GM19328 (cell line): Measurements from ENCODE around the gene ZSWIM5.

Experiments
- ATAC-seq: cut with Tn5 transposase; IDR thresholded peaks from one replicate; pipeline ENCODE4 v1.9.1; 2021; ENCODE audit warnings: mild to moderate bottlenecking, moderate library complexity; ENCODE audit not compliant: unreplicated experiment

Gene ZSWIM5

GRCh38 chr1:45035631-45036301 lies 170.6 kb downstream of the ZSWIM5 start:
- ATAC-seq: no peak

DNA sequence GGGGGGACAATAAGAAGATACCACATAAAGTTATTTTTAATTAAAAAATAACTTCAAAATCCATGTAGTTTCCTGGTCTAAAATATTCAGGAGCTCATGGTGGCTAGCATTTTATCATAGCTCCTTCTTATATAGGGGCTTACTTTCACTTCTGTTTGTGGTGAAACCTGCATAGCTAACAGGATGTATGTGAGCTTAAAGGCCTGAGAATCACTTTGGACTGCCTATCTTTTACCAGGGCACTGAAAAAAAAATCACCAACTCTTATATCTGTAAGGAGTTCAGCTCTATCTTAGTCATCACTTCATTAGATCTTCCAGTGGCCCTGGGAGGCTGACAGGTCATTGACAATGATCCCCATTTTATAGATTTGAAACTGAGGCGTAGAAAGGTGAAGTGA lies 173.0 kb downstream of the ZSWIM5 start:
- no peak for ATAC-seq

DNA sequence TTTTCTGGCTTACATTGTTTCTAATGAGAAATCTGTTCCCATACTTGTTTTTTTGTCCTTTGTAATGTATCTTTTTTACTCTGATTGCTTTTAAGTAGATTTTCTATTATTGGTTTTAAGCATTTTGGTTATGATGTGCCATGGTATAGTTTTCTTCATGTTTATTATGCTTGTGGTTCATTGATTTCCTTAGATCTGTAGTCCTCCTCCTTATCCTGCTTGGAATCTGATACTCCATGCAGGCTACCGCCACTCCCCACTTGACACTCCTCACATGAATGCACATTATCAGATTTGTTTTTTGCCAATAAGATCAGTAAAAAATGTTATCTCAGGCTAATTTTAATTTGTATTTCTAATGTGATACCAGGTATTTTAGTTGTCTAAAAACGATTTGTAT lies 173.6 kb downstream of the ZSWIM5 start:
- ATAC-seq: no peak

GRCh38 chr1:45026446-45026845 lies 180.0 kb downstream of the ZSWIM5 start:
- ATAC-seq: no peak

- no peak for ATAC-seq
Measured at GRCh38 chr1:45023663-45024062, 182.7 kb downstream of the ZSWIM5 start.

DNA sequence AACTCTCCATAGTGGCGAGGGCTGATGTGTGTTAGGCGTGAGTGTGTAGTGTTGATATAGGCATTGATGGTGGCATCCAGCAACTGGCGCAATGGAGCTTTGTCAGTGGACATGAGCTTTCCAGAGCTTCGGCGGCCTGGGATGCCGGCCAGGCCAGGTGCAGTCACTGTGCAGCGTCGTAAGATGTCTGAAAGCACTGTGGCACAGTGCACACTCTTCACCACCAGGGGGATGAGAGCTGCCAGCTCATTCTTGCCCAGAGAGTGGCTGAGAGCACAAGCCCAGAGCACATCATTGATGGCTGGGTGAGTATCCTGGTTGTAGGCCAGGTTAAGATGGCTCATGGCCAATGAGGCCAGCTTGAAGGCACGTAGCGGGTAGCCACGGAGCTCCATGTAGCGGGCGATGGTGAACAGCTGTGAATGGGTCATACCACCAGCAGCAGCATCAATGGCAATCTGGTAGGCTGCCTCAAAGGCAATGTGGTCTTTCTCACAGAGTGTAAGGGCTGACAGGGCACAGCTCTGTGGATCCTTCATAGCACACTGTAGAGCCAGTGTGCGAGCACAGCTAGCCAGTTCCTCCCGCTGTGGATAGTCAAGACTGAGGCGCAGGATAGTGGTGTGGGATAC lies 187.7 kb downstream of the ZSWIM5 start:
- ATAC-seq: peak; percentile 58

DNA sequence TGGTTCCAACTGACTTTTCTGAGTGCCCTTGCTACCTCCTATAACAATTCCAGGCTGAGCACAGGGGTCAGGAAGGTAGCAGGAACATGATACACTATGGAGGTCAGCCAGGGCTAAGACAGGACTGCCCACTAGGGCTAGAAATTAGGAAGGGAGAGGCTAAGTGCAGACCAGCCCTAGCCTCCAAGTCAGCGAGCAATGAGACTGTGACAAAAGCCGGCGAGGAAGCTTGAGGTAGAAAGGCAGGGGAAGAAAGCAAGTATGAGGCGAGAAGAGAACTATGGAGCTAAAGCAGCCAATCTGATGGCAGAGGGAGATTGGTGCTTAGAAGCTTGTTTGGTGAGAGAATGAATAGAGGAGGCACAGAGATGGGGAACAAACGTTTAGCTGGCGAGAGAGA lies 189.6 kb downstream of the ZSWIM5 start:
- no peak for ATAC-seq

DNA sequence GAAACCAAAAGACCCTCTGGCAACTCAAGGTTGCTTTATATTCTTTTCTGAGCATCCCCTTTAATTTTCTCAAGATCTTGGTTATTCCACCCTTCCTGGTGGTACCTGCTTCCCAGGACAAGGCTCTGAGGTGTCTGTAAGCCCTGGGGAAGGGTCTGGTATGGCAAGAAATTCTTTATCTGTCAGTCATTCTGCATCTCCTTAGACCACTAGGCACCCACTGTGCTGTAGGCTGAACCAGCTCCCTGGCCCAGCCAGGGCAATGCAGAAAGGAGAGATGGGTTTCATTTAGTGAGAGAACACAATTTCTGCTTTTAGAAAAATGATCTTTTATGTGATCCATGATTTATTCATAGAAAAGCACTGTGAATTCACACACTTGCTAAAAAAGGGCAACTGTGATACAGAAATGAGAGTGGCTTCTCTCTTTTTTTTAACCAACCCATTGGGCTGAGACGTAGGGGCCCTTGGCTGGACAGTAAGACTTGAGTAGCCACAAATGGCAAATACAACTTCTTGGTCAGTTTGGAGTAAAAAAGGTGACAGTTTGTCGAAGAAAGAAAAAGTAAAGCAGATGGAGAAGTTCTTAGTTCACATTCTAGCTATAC lies 190.2 kb downstream of the ZSWIM5 start:
- ATAC-seq: no peak

GRCh38 chr1:45015683-45016082 lies 190.7 kb downstream of the ZSWIM5 start:
- no peak for ATAC-seq

DNA sequence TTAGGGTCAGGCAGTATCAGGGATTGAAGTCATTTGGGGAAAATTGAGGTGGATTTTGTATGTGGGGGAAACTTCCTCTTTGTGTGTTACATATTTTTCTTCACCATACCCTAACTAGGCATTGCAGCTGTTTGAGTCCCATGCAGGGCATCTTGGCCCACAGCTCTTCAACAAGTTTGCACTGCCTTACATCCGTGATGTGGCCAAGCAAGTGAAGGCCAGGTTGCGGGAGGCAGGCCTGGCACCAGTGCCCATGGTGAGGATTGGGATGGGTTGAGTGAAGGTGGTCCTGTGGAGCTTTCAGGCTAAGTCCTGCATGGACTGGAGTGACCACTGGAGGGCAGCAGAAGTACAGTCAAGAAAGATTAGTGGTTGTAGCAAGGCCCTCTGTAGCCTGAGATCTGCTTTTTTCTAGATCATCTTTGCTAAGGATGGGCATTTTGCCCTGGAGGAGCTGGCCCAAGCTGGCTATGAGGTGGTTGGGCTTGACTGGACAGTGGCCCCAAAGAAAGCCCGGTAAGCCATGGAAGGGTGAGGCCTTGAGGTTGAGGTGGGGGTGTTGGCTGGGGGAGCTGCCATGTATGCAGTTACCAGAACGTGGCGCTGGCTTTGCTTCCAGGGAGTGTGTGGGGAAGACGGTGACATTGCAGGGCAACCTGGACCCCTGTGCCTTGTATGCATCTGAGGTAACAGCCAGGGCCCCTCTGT lies 191.9 kb downstream of the ZSWIM5 start:
- ATAC-seq: no peak

DNA sequence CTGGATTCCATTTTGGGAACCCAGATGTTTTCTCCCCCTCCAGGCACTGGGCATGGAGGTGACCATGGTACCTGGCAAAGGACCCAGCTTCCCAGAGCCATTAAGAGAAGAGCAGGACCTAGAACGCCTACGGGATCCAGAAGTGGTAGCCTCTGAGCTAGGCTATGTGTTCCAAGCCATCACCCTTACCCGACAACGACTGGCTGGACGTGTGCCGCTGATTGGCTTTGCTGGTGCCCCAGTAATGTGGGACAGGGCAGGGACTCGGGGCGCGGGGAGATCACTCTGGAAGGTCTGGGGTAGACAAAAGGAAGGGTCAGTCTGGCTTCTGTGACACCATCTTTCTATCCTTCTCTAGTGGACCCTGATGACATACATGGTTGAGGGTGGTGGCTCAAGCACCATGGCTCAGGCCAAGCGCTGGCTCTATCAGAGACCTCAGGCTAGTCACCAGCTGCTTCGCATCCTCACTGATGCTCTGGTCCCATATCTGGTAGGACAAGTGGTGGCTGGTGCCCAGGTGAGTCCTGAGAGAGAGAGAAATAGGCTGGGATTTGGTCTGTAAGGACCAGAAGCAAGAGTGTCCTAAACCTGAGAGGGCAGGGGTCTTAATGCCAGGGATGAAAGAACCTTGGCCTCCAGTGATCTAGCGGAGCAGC lies 192.7 kb downstream of the ZSWIM5 start:
- no peak for ATAC-seq

- no peak for ATAC-seq
Measured at GRCh38 chr1:45012639-45013278, 193.6 kb downstream of the ZSWIM5 start.

GRCh38 chr1:45011837-45012638 lies 194.4 kb downstream of the ZSWIM5 start, which contains the start of gene UROD:
Gene UROD, plus strand, starts transcription at chr1:45012254. Its CDS starts 12 bp downstream, at chr1:45012266.
- ATAC-seq: no peak

DNA sequence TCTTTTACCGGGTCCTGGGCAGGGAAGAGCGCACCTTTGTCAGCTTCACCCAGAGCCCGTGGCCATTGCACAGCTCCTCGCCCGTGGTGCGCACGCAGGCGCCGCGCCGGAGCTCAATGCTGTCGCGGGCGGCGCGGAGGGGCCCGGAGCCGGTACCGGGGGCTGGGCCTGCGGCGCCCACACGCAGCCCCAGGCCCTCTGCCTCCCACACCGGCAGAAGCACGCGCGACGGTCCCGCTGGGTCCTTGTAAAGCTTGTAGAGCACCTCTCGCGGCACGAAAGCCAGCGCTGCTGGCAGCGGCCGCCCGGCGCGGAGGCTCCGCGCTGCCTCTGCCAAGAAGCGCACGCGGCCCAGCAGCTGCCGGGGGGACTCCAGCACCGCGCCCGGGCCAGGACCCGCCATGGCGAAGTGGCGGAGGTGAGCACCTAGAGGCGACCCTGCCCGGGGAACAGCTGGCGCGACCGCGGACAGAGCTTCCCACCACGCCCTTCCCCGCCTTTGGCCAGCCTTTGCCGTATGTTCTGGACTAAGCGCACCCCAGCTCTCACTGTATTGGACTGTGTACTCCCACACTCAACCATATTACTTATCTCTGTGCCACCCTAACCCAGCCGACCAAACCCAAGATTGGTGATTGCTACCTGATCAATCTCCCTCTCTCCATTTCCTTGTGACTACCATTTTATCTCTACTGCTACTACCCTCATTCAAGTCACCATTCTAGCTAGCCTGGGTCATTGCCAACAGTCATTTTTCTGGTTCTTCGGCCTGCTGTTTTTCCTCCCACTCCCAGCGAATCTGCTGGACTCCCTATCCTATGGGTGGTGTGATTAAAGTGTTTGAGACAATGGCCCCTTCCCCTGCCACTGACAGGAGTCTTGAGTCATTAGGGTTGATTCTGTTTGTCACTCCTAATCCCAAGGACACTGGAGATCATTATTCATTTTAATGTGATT lies 195.3 kb downstream of the ZSWIM5 start, which contains the start of gene HECTD3:
Gene HECTD3, minus strand, starts transcription at position 470 of the 957 bp plus-strand sequence. Its CDS starts 67 bp downstream, at position 403.
- peak; percentile 69 for ATAC-seq

- ATAC-seq: no peak
Measured at GRCh38 chr1:45009956-45010854, 196.2 kb downstream of the ZSWIM5 start.

- no peak for ATAC-seq
Measured at GRCh38 chr1:45009296-45009865, 197.0 kb downstream of the ZSWIM5 start.

DNA sequence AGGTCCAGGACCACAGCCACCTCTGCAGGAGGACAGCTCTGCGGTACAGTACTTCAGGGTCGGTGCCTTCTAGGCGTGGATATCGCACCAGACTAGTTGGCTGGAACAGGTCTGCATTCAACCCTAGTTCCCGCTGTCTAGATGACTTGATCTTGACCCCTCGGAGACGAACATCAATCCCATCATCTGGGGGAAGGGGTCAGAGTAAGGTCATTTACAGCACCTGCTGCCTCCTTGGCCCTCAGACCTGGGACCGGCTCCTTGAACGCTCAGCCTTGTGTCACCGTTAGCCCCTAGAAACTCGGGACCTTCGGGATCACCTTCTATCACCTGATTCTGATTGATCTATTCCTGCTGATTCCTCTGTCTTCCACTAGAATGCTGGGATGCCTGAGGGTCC lies 197.9 kb downstream of the ZSWIM5 start:
- ATAC-seq: no peak
